B cell (primary cell): ENCODE measurements around the gene MEPCE. TPM values are rescaled to one million over a fixed set of nuclear protein-coding genes. Genes with fewer than 3 reads are reported as not detected.
A peak's percentile ranks its signal among the peaks of the same experiment; 100 is the strongest.

Experiments
- ATAC-seq: fragments of 200-7000 bp; cut with Tn5 transposase; one replicate; pipeline ENCODE4 v1.10.0; 2021; ENCODE audit warnings: low read depth, mild to moderate bottlenecking, moderate number of reproducible peaks, moderate library complexity
- CTCF ChIA-PET: fragments of 350-600 bp; sonication (Branson Sonifier 250); formaldehyde crosslinking; loops from one replicate; lab custom pipeline; 2021; ENCODE audit warnings: antibody characterized with exemption, inconsistent platforms; lab: Charles Lee
- POLR2A ChIA-PET: fragments of 350-600 bp; sonication (Branson Sonifier 250); formaldehyde crosslinking; loops from one replicate; lab custom pipeline; 2021; ENCODE audit warnings: antibody characterized with exemption; lab: Charles Lee
- DNase-seq: peaks from one replicate; pipeline ENCODE4 v3.0.0; 2013
- H2AFZ ChIP-seq: 2 replicates; pipeline ENCODE4 v1.6.1; 2012; ENCODE audit warnings: mild to moderate bottlenecking, low read depth, low read length; ENCODE audit not compliant: insufficient read depth, poor library complexity, severe bottlenecking
- H3K27ac ChIP-seq, 2 donors: 1 replicate in 1 of 2; 2 replicates in 1 of 2; pipeline ENCODE4 v1.5.1; 2012 to 2013; ENCODE audit warnings: low read length in 2 of 2, mild to moderate bottlenecking in 2 of 2, moderate library complexity in 1 of 2
- H3K27me3 ChIP-seq, 4 experiments: fragments of 200-600 bp in 1 of 4; sonication (generic) in 1 of 4; replicated peaks in 1 of 4; 1 replicate in 2 of 4; 2 replicates in 2 of 4; pipeline versions ENCODE4 v1.6.1 to v1.7.0; 2013 to 2016; ENCODE audit warnings: low read length in 3 of 4, mild to moderate bottlenecking in 2 of 4, mixed read lengths in 1 of 4, moderate library complexity in 1 of 4; ENCODE audit not compliant: insufficient read depth in 4 of 4, control insufficient read depth in 3 of 4; ENCODE audit errors: control extremely low read depth in 1 of 4
- H3K36me3 ChIP-seq, 2 experiments: replicated peaks in 1 of 2; 1 replicate in 1 of 2; 2 replicates in 1 of 2; pipeline versions ENCODE4 v1.6.1 to v1.7.1; 2013; ENCODE audit warnings: low read length in 1 of 2; ENCODE audit not compliant: insufficient read depth in 2 of 2, control insufficient read depth in 1 of 2; ENCODE audit errors: control extremely low read depth in 1 of 2, extremely low read depth in 1 of 2
- H3K4me1 ChIP-seq, 2 donors: fragments of 200-600 bp in 1 of 2; sonication (generic) in 1 of 2; 1 replicate in 1 of 2; 2 replicates in 1 of 2; pipeline versions ENCODE4 v1.5.1 to v1.6.1; 2013 to 2017; ENCODE audit warnings: low read length in 2 of 2; ENCODE audit not compliant: control insufficient read depth in 2 of 2, insufficient read depth in 2 of 2
- H3K4me2 ChIP-seq: replicated peaks from 2 replicates; pipeline ENCODE3; 2012; ENCODE audit warnings: mild to moderate bottlenecking, low read depth, low read length; ENCODE audit not compliant: poor library complexity, severe bottlenecking
- H3K4me3 ChIP-seq, 5 experiments: fragments of 200-600 bp in 1 of 5; sonication (generic) in 1 of 5; 1 replicate in 3 of 5; 2 replicates in 2 of 5; pipeline versions ENCODE4 v1.5.1 to v1.7.0; 2011 to 2016; ENCODE audit warnings: low read length in 4 of 5, mild to moderate bottlenecking in 4 of 5, low read depth in 2 of 5, control low read depth in 1 of 5, moderate library complexity in 1 of 5; ENCODE audit not compliant: insufficient read depth in 1 of 5; ENCODE audit errors: control extremely low read depth in 1 of 5, extremely low read depth in 1 of 5
- H3K79me2 ChIP-seq: fragments of 200-600 bp; sonication (generic); one replicate; pipeline ENCODE4 v1.6.0; 2016; ENCODE audit warnings: low read length; ENCODE audit not compliant: control insufficient read depth, insufficient read depth
- H3K9ac ChIP-seq: fragments of 200-600 bp; sonication (generic); 2 replicates; pipeline ENCODE4 v1.6.1; 2017; ENCODE audit warnings: mild to moderate bottlenecking, low read length, moderate library complexity
- H3K9me3 ChIP-seq, 3 donors: one replicate each; pipeline versions ENCODE4 v1.6.1 to v1.7.1; 2013; ENCODE audit warnings: low read length in 2 of 3; ENCODE audit not compliant: control insufficient read depth in 2 of 3, insufficient read depth in 1 of 3; ENCODE audit errors: control extremely low read depth in 1 of 3
- H4K20me1 ChIP-seq: 2 replicates; pipeline ENCODE4 v1.6.0; 2012; ENCODE audit warnings: mild to moderate bottlenecking, low read length; ENCODE audit not compliant: insufficient read depth, control insufficient read depth, poor library complexity, severe bottlenecking
- H3K27ac Mint-ChIP-seq: one replicate; pipeline ENCODE4 v1.8.0; 2021; ENCODE audit warnings: mixed read lengths
- H3K27me3 Mint-ChIP-seq: one replicate; pipeline ENCODE4 v1.8.0; 2021; ENCODE audit warnings: mixed read lengths
- H3K4me1 Mint-ChIP-seq: one replicate; pipeline ENCODE4 v1.8.0; 2021; ENCODE audit warnings: mixed read lengths
- H3K4me3 Mint-ChIP-seq: one replicate; pipeline ENCODE4 v1.8.0; 2021; ENCODE audit warnings: mixed read lengths
- H3K9me3 Mint-ChIP-seq: one replicate; pipeline ENCODE4 v1.8.0; 2022; ENCODE audit warnings: mixed read lengths; ENCODE audit not compliant: insufficient read depth
- EZH2 ChIP-seq: IDR thresholded peaks from 2 replicates; pipeline ENCODE4 v1.6.1; 2012; ENCODE audit warnings: borderline replicate concordance, low read depth, mild to moderate bottlenecking, moderate library complexity, low read length; ENCODE audit not compliant: insufficient read depth, poor library complexity, severe bottlenecking
- WGBS: methylation state at CpG from one replicate; pipeline ENCODE4 v1.1.5; 2013; ENCODE audit warnings: missing lambda C conversion rate; ENCODE audit not compliant: insufficient coverage; 5-methylcytosine and 5-hydroxymethylcytosine counted together
- intact Hi-C: fragments of 100-400 bp; cut with micrococcal nuclease; formaldehyde crosslinking; loops from one replicate; pipeline ENCODE4 v1.10.0; 2022
- polyA plus RNA-seq: library from polyadenylated mRNA; depleted of rRNA; stranded (reverse); fragments of >200 nt; gene quantifications from 2 replicates; pipeline ENCODE4 v1.2.3, GENCODE V29; 2012
- total RNA-seq, 2 donors: library from RNA; stranded (reverse); fragments of 120-200 nt in 1 of 2; gene quantifications; 1 replicate in 1 of 2; 2 replicates in 1 of 2; pipeline versions ENCODE4 v1.2.3 to v1.2.4, GENCODE V29; 2013 to 2022
- TF ChIP-seq, protein P1 (sequence below): fragments of 200-600 bp; IDR thresholded peaks from one replicate; pipeline ENCODE4 v1.8.0; 2022; ENCODE audit warnings: antibody characterized with exemption, mild to moderate bottlenecking

Gene MEPCE
- total and polyA plus RNA-seq, 2 donors (not counting 1 experiment from before 2014, with no cell fraction given): 54.5 to 90.6 TPM

DNA sequence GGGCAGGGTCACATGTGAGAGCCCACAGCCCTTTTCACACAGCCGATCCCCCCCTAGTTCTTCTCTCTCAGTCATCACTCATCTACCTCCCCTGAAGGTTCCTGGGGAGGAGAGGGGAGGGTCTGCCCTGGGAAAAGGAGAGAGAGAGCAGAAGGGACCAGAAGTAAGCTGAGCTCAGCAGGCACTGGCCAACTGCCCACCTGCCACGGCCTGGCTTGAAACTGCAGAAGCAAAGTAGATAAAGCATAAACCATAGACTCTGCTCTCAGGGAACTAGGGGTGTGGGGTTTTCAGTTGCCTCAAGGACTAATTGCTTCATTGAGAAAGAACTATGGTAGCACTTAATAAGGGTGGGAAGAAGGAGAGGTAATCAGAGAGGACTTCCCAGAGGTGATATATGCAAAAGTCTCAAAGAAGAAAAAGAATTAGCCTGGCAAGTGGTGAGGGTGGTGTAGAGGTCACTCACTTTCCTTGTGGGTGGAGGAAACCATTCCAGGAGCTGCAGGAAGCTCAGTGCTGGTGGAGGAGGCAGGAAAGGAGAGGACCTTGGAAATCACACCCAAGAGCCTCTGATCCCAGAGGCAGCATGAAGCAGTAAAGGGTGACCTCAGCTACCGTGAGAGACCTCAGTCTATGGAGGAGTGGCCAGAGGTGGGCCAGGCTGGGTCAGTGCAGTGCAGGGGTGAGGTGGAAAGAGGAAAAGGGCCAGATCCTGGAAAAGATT, 39.2 kb upstream of the MEPCE start:
- Histone ChIP-seq H3K9me3 (peaks cover 0 to 4% (median 0%) of the 10 kb centered on the region in 3 donors), H3K79me2 (no peaks in the 10 kb centered on the region), H2AFZ (no peak overlapping the region), H3K4me3 (no peak overlapping the region), H3K36me3 (no peaks in the 10 kb centered on the region), H3K4me2 (no peak overlapping the region), H3K9ac (no peak overlapping the region), H3K27ac (no peak overlapping the region), H4K20me1 (no peaks in the 10 kb centered on the region), H3K27me3 (no peaks in the 10 kb centered on the region), H3K4me1 (peaks cover 14 to 15% of the 10 kb centered on the region in 2 donors)
- WGBS: 88% methylated on average over 2 of the region's 3 CpGs
- Mint-ChIP-seq H3K27ac (peak overlapping the region; percentile 22), H3K4me3 (no peak overlapping the region), H3K27me3 (no peaks in the 10 kb centered on the region), H3K4me1 (peaks cover 21% of the 10 kb centered on the region), H3K9me3 (no peaks in the 10 kb centered on the region)
- CTCF ChIA-PET: interaction anchor here (1.1 kb wide), 1 partner anchor 17 kb away, joined by 4 read pairs; no protein-coding TSS in a partner anchor
- no peak for ATAC-seq
- no peak for DNase-seq
- no peak for TF ChIP-seq EZH2
- TF ChIP-seq, protein P1, sequence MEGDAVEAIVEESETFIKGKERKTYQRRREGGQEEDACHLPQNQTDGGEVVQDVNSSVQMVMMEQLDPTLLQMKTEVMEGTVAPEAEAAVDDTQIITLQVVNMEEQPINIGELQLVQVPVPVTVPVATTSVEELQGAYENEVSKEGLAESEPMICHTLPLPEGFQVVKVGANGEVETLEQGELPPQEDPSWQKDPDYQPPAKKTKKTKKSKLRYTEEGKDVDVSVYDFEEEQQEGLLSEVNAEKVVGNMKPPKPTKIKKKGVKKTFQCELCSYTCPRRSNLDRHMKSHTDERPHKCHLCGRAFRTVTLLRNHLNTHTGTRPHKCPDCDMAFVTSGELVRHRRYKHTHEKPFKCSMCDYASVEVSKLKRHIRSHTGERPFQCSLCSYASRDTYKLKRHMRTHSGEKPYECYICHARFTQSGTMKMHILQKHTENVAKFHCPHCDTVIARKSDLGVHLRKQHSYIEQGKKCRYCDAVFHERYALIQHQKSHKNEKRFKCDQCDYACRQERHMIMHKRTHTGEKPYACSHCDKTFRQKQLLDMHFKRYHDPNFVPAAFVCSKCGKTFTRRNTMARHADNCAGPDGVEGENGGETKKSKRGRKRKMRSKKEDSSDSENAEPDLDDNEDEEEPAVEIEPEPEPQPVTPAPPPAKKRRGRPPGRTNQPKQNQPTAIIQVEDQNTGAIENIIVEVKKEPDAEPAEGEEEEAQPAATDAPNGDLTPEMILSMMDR: no peak
- POLR2A ChIA-PET: no interaction called here
- intact Hi-C loops: no loop called here
